NCI-H2029 treated with DMSO at 0.1 percent for 48 hours (cell line): ENCODE data around the gene NFYC.

Experiments
- DNase-seq: peaks from one replicate; lab custom pipeline; 2025; lab: John Stamatoyannopoulos, UW

The NFYC gene

DNA sequence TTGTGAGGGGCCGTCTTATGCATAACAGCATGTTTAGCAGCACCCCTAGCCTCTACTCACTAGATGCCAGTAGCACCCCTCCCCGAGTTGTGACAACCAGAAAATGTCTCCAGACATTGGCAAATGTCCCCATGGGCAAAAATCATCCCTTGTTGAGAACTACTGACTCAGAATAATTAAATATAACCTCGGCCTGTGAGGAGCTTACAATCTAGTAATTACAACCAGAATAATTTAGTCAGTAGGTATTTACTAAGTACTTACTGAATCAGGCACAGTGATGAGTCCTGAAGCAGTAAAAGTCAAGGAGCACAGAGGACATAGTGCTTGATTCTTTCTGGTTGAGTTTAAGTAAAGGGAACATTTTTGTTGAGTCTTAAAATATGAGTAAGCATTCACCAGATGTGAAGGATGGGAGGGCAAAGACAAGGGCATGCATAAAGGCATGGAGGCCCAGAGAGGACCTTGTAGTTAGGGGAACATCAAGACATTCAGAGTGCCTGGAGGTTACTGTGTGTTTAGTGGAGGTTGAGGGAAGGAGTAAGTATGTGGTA, 48.0 kb downstream of the NFYC start:
- DNase-seq, result no peak

GRCh38 chr1:40740039-40740996, 48.8 kb downstream of the NFYC start:
- no peak for DNase-seq

GRCh38 chr1:40740997-40741736, 49.7 kb downstream of the NFYC start:
- no peak for DNase-seq

- DNase-seq, result no peak
Measured at GRCh38 chr1:40742363-40743061, 51.0 kb downstream of the NFYC start.

DNA sequence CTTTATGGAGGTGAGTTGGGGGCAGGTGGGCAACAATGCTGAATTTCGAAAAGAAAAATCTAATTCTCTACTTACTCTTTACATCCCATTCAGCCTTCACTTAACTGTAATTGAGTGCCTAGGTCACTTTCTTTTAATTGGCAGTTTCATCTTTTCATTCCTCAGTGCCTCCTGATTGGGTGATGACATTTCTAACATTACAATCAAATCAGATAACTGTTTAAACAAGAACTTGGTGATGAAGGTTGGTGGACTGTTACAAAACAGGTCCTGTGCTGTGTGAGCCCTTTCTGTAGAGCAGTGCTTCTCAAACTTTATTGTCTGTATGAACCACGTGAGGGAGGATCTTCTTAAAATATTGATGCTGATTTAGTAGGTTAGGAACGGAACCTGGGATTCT, 51.9 kb downstream of the NFYC start:
- no peak for DNase-seq

GRCh38 chr1:40743860-40744259, 52.4 kb downstream of the NFYC start:
- no peak for DNase-seq

DNA sequence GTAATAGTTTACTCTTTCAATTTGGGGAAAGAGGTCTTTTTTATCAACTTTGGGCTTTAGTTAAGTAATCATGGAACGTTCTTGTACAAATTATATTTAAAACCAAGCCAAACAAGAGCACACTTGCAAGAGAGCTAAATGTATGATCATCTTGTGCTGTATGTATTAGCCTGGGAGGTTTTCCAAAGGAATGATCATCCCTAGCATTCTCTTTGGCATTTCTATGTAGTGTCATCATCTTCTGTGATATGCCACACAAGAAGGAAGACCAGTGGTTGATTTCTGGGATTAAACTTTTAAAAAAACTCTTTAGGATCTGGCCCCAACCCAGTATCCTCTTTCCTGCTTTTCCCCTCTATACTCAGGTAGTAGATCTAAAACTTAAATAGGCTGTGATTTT, 53.7 kb downstream of the NFYC start:
- DNase-seq, result no peak

DNA sequence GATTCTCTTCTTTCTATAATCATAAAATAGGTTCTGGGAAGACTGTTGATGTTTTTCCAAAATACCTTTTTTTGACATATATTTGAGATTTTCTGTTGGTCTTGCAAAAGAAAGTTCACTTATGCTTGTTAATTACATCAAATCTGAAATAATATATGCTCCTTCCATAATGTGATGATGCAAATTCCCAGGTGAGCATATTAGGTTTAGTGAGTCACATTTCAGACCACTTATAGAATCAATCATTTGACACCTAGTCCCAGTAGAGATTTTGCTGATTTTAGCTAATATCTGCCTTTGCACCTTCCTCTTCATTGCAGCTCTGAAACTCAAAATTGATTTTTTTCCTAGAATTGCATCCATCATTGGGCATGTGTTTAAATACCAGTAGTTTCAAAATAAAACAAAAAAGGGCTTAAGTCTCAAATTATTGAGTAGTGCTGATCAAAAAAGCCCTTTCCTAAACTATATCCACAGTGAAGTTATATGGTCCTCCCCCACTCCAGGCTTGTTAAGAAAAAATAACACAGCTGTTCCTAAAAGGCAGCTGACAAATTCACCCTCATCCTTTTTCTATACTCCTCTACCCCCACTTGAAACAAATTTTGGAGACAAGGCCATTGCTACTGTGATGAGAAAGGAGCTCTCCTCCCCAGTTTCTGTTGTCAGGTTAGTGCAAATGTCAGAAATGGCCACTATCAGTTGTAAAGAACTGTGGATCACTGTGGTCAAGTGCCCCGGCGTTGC, 55.0 kb downstream of the NFYC start:
- no peak for DNase-seq

- DNase-seq, result no peak
Measured at GRCh38 chr1:40748841-40749718, 57.6 kb downstream of the NFYC start.

DNA sequence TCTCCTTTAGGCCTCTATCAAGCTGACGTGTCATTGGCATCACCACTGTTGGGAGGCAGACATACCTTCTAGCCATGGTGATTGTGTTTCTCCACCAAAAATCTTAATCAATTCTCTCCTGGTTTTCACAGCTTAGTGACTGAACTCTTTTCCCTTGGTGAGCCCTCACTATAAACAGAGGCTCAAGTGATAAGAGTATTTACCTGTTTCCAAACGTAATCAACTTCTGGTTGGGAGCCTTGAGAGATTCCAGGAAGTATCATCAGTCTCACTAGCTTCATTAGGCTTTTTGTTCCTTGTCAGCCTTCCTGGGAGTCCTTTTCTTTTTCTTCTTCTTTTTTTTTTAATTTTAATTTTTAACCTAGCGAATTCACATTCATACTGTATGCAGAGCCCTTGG, 58.3 kb downstream of the NFYC start:
- DNase-seq, result no peak

DNA sequence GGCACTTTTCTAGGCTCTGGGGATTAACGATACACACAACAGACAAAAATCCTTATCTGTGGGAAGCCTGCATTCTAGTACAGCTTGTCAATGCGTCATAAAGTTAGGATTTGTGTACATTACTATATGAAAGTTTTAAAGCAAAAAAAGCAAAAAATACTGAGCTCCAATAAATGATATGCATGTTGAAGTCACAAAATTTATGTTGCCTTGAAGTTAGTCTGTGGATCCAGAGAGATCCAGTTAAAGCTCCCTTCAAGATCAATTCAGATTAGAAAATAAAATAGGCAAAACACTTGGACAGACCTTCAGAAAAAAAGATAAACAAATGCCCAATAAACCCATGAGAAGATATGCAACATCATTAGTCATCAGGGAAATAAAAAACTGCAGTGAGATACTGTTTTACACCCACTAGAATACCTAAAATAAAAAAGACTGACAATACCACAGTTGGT, 59.0 kb downstream of the NFYC start:
- no peak for DNase-seq

- no peak for DNase-seq
Measured at GRCh38 chr1:40751802-40752201, 60.3 kb downstream of the NFYC start.

GRCh38 chr1:40753142-40753882, 61.8 kb downstream of the NFYC start:
- no peak for DNase-seq

- DNase-seq, result no peak
Measured at GRCh38 chr1:40754201-40754600, 62.7 kb downstream of the NFYC start.

DNA sequence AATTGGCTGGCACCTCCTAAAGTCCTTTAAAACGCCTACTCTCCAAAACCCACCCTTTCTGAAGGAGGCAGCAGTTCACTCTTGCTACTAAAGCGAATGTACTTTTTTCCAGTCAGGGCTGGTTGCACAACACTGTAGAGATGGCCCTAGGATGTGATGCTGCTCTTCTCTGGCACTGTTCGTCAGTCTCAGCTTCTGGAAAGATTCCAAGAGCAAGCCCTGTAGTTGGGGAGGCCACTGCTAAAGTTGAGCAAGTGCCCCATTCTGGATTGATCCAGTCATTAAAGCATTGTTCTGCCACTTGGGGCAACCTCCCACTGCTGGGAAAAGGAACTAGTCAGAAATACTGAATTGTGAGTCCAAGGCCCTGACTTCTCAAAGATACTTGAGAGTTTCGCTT, 63.6 kb downstream of the NFYC start:
- DNase-seq, result no peak

DNA sequence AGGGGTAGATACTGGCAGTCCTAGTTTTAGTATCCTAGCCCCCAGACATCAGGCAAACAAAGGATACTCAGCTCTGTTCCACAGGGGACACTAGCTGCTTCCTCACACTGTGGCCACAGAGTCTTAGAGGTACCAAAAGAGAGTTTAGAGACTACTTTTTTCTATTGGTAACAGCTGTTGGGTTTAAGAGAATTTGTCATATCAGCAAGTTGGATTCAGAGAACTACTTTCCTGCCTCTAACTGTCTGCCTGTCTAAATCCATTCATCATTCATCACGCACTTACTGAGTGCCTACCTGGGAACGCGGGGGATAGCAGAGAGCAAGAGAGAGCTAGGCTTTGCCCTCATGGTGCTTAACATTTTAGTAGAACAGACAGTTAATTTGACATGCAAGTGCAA, 65.0 kb downstream of the NFYC start:
- DNase-seq, result no peak

GRCh38 chr1:40757084-40757483, 65.6 kb downstream of the NFYC start:
- DNase-seq, result no peak

DNA sequence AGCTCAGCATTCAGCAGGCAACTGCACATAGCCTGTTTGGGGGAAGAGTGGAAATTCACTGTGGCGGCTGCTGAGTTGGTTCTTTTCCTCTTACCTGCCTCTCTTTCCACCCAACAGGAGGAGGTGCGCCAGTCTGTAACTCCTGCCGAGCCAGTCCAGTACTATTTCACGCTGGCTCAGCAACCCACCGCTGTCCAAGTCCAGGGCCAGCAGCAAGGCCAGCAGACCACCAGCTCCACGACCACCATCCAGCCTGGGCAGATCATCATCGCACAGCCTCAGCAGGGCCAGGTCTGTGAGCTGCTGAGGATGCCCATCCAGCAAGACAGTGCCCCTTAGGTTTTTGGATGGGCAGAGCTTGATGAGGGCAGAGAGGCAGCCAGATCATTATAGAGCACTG, 66.5 kb downstream of the NFYC start:
- no peak for DNase-seq

DNA sequence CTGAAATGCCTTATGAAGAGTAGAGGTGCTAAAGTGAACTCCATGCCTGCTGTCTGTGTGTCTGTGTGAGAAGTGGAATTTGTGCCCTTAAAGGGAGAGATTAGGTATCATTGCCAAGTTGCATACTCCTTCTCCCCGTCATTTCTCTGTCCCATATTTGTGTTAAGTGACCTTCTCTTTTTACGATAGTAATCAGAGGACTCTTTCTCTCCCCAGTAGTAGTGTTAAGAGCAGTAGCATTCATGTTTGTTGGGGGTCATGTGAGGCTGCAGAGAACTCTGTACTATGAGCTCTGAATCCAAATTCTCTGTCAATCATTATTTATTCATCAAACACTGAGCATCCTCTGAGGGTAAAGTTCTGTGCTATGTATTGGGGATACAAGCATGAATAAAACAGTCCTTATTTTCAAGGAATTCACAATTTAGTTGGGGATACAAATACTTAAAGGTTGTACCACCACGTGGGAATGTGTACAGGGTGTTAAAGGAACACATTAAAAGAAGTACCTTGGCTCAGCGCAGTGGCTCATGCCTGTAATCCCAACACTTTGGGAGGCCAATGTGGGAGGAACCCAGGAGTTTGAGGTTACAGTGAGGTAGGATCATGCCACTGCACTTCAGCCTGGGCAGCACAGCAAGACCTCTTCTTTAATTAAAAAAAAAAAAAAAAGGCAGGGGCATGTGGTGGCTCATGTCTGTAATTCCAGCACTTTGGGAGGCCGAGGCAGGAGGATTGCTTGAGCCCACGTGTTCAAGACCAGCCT, 67.3 kb downstream of the NFYC start:
- no peak for DNase-seq
